Measurements from ENCODE around the gene PAPLN. TPM values are rescaled to one million over a fixed set of nuclear protein-coding genes. Genes with fewer than 3 reads are reported as not detected.
"Not testable (repeated sequence)": the region's sequence is repeated elsewhere in the genome, so short reads cannot be mapped to it uniquely, and the experiment has no call there.

The PAPLN gene
- total and polyA plus RNA-seq, 3 donors from 2014 or later = 12.4 to 33.4 (median 24.5) TPM

DNA sequence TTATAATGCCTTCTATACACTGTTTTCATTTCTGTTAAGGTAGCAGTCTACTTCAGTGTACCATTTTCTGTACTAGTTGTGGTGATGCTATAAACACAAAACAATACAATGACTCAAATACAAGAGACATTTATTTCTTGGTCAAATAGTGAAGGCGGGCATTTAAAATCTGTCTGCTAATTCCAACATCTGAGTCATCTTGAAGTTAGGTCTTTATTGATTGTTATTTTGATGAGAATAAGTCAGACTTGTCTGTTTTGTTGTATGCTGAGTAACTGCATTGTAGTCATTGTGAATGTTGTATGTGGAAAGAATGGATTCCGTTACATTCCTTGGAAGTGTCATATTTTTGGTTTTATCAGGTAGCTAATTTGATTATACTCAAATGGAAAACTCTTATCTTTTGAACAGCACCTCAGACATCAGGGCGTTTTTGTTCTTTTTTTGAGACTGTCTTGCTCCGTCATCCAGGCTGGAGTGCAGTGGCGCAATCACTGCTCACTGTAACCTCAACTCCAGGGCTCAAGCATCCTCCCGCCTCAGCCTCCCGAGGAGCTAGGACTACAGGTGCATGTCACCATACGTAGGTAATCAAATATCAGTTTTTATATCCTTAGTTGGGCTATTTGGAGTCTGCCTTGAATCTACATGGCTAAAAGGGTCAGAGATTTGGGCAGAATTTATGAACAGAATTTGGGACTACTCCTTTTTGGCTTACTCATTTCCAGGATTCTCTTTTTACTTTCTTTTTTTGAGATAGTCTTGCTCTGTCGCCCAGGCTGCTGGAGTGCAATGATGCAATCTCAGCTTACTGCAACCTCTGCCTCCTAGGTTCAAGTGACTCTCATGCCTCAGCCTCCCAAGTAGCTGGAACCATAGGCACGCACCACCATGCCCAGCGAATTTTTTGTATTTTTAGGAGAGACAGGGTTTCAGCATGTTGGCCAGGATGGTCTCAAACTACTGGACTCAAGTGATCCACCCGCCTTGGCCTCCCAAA, 56.8 kb downstream of the PAPLN start:
- Histone ChIP-seq H3K9me3 (no peaks in the 10 kb centered on the region), H3K27me3 (no peaks in the 10 kb centered on the region), H3K4me1 (no peaks in the 10 kb centered on the region), H3K36me3 (ENCODE audit: low read depth, missing control alignments) (no peaks in the 10 kb centered on the region), H3K27ac (no peak overlapping the region), H3K4me3 (no peak overlapping the region)
- no peak for DNase-seq
- TF ChIP-seq CTCF (IDR thresholded peaks at IDR 0.05) = no peak
- no peak for TF ChIP-seq POLR2A (IDR thresholded peaks at IDR 0.05)
- 85 to 95% methylated on average over 12 of the region's 12 CpGs for WGBS, 2 donors
- intact Hi-C loops (cut with DNase I; ENCODE audit: low total_unique reads) = loop anchor here (10.0 kb wide), 1 partner anchor 181 kb away; no protein-coding TSS in a partner anchor

DNA sequence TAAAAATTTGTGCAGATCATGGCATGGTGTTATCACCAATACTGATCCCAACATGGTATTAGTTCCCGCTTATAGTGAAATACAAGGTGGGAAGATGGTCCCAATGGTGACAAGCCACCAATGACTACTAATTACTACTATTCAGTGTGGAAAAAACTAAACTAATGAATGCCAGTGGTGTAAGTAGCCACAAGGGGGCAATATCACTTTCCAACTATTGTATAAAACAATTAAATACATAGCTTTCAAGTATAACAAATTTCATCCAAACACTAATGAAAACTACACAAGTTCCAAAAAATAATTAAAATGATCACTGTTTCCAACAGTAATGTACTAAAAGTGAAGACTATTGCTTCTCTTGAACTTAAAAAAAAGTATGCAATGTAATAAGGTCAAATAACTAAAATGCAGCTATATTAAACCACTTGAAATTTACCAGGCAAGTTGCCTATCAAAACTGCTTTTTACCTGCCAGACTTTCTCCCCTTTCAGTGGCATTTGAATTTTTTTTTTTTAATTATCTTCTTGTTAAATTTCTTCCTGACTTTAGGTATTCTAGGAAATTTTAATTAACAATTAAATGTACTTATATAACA, 58.0 kb downstream of the PAPLN start:
- 59 to 78% methylated on average over 1 of the region's 1 CpG for WGBS, 2 donors

GRCh38 chr14:73305499-73305898, 68.2 kb downstream of the PAPLN start:
- DNase-seq = no peak
- H3K4me1 ChIP-seq = no peaks in the 10 kb centered on the region
- intact Hi-C loops (cut with DNase I; ENCODE audit: low total_unique reads) = no loop called here
- 63 to 64% methylated on average over 3 of the region's 3 CpGs for WGBS, 2 donors
- no peaks in the 10 kb centered on the region for H3K36me3 ChIP-seq (ENCODE audit: low read depth, missing control alignments)
- H3K27me3 ChIP-seq = no peaks in the 10 kb centered on the region
- H3K27ac ChIP-seq = no peak overlapping the region
- TF ChIP-seq CTCF (IDR thresholded peaks at IDR 0.05) (no peak), POLR2A (IDR thresholded peaks at IDR 0.05) (no peak)
- no peak overlapping the region for H3K4me3 ChIP-seq
- H3K9me3 ChIP-seq = no peaks in the 10 kb centered on the region

More for the DNA sequence above, 58.0 kb downstream of the PAPLN start:
- intact Hi-C loops (cut with DNase I; ENCODE audit: low total_unique reads) = loop anchor here (10.0 kb wide), 1 partner anchor 180 kb away; no protein-coding TSS in a partner anchor
- Histone ChIP-seq H3K36me3 (ENCODE audit: low read depth, missing control alignments) (no peaks in the 10 kb centered on the region), H3K9me3 (no peaks in the 10 kb centered on the region), H3K27me3 (no peaks in the 10 kb centered on the region), H3K4me3 (no peak overlapping the region), H3K27ac (no peak overlapping the region), H3K4me1 (no peaks in the 10 kb centered on the region)
- TF ChIP-seq CTCF (IDR thresholded peaks at IDR 0.05) (peak; percentile 60 to 67 (median 62)), POLR2A (IDR thresholded peaks at IDR 0.05) (no peak)
- peak; percentile 42 for DNase-seq

GRCh38 chr14:73307261-73307660, 70.0 kb downstream of the PAPLN start:
- Histone ChIP-seq H3K4me3 (no peak overlapping the region), H3K9me3 (no peaks in the 10 kb centered on the region), H3K27me3 (no peaks in the 10 kb centered on the region), H3K36me3 (ENCODE audit: low read depth, missing control alignments) (no peaks in the 10 kb centered on the region), H3K4me1 (peaks cover 4% of the 10 kb centered on the region), H3K27ac (no peak overlapping the region)
- intact Hi-C loops (cut with DNase I; ENCODE audit: low total_unique reads) = no loop called here
- WGBS, 2 donors = 86 to 98% methylated on average over 3 of the region's 3 CpGs
- TF ChIP-seq CTCF (IDR thresholded peaks at IDR 0.05) = no peak
- DNase-seq = no peak

- 93 to 97% methylated on average over 1 of the region's 1 CpG for WGBS, 2 donors
- H3K36me3 ChIP-seq (ENCODE audit: low read depth, missing control alignments); H3K4me1 ChIP-seq; H3K4me3 ChIP-seq; H3K27me3 ChIP-seq; H3K9me3 ChIP-seq; H3K27ac ChIP-seq; intact Hi-C loops (cut with DNase I; ENCODE audit: low total_unique reads); DNase-seq: not testable (repeated sequence)
Observed at GRCh38 chr14:73309207-73309606, 71.9 kb downstream of the PAPLN start.

All from testis (tissue), 3 donors.